ENCODE results near the gene GPR152.

The GPR152 gene

DNA sequence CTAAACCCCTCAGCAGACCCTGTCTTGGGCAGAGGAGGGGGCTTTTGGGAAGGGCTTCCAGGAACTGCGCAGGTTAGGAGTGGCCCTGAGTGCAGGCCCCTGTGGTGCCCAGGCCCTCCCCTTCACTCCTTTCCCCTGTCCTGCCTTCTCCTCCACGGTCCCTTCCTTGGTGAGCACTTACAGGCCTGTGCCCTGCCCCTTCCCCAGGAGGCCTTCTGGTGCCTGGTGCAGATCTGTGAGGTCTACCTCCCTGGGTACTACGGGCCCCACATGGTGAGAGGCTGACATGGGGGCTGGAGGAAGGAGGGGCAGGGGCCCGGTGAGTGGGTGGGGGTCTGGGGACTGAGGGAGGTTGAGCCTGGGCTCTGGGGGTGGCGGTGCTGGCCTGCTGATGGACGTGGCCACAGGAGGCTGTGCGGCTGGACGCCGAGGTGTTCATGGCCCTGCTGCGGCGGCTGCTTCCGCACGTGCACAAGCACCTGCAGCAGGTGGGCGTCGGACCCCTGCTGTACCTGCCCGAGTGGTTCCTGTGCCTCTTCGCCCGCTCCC, 46.0 kb downstream of the GPR152 start:
- Histone ChIP-seq H3K4me3 (ENCODE audit: low read length) (no peak overlapping the region), H3K9me2 (replicated peaks; ENCODE audit: insufficient read depth, low read length) (no peaks in the 10 kb centered on the region), H3K4me1 (ENCODE audit: low read length) (peaks cover 26% of the 10 kb centered on the region), H3K27ac (ENCODE audit: low read length) (no peak overlapping the region), H3K9me3 (replicated peaks; ENCODE audit: insufficient read depth, low read length) (no peaks in the 10 kb centered on the region), H2AFZ (ENCODE audit: low read length) (no peak overlapping the region), H3K9ac (ENCODE audit: low read length) (no peak overlapping the region), H3K36me3 (replicated peaks; ENCODE audit: insufficient read depth, low read length) (no peaks in the 10 kb centered on the region), H4K20me1 (ENCODE audit: insufficient read depth, low read length) (no peaks in the 10 kb centered on the region), H3K79me2 (ENCODE audit: low read length) (no peaks in the 10 kb centered on the region), H3F3A (ENCODE audit: insufficient read depth, low read length) (no peaks in the 10 kb centered on the region; the same call in 1 of the 2 replicates), H3K27me3 (replicated peaks; ENCODE audit: insufficient read depth, low read length) (no peaks in the 10 kb centered on the region), H3K4me2 (ENCODE audit: low read depth, low read length) (no peak overlapping the region)
- no peak for TF ChIP-seq EZH2phosphoT487 (IDR thresholded peaks at IDR 0.05; ENCODE audit: low read length)
- TF ChIP-seq EZH2 (optimal IDR thresholded peaks at IDR 0.05; ENCODE audit: low read depth, low read length), result no peak
- TF ChIP-seq, protein P1, sequence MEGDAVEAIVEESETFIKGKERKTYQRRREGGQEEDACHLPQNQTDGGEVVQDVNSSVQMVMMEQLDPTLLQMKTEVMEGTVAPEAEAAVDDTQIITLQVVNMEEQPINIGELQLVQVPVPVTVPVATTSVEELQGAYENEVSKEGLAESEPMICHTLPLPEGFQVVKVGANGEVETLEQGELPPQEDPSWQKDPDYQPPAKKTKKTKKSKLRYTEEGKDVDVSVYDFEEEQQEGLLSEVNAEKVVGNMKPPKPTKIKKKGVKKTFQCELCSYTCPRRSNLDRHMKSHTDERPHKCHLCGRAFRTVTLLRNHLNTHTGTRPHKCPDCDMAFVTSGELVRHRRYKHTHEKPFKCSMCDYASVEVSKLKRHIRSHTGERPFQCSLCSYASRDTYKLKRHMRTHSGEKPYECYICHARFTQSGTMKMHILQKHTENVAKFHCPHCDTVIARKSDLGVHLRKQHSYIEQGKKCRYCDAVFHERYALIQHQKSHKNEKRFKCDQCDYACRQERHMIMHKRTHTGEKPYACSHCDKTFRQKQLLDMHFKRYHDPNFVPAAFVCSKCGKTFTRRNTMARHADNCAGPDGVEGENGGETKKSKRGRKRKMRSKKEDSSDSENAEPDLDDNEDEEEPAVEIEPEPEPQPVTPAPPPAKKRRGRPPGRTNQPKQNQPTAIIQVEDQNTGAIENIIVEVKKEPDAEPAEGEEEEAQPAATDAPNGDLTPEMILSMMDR (IDR thresholded peaks at IDR 0.05; ENCODE audit: low read length), result no peak
- DNase-seq, result no peak

DNA sequence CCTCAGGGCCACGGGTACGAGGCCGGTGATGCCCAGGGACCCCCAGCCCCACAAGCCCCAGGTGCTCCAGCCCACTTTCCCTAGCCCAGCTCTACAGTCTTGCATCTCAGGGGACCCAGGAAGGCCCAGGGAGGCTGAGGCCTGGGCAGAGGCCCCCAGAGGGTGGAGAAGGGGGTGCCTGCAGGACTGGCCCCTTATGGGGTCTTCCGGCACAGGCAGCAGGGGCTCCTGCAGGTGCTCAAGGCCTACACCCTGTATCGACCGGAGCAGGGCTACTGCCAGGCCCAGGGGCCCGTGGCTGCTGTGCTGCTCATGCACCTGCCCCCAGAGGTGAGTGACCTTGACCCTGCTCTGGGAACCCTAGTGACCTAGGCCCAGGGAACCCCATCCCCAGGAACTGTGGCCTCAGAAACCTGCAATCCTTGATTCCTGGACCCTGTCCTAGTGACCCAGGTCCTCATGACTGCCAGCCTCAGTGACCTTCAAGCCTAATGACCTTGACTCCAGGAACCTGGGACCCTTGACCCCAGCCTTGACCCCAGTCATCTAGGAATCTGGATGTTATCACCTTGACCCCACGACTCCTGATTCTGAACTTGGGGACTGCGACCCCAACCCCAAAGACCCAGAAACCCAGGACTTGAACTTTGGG, 46.7 kb downstream of the GPR152 start:
- H3K4me3 ChIP-seq (ENCODE audit: low read length), result no peak overlapping the region
- no peaks in the 10 kb centered on the region for H3K9me3 ChIP-seq (replicated peaks; ENCODE audit: insufficient read depth, low read length)
- H3K27me3 ChIP-seq (replicated peaks; ENCODE audit: insufficient read depth, low read length), result no peaks in the 10 kb centered on the region
- H3K27ac ChIP-seq (ENCODE audit: low read length), result no peak overlapping the region
- peaks cover 6% of the 10 kb centered on the region for H3K79me2 ChIP-seq (ENCODE audit: low read length)
- H3K4me1 ChIP-seq (ENCODE audit: low read length), result peaks cover 26% of the 10 kb centered on the region
- DNase-seq, result no peak
- no peak overlapping the region for H3K4me2 ChIP-seq (ENCODE audit: low read depth, low read length)
- H3K9me2 ChIP-seq (replicated peaks; ENCODE audit: insufficient read depth, low read length), result no peaks in the 10 kb centered on the region
- TF ChIP-seq EZH2 (optimal IDR thresholded peaks at IDR 0.05; ENCODE audit: low read depth, low read length) (no peak), EZH2phosphoT487 (IDR thresholded peaks at IDR 0.05; ENCODE audit: low read length) (no peak)
- TF ChIP-seq, protein P1 (IDR thresholded peaks at IDR 0.05; ENCODE audit: low read length), result no peak
- H3K36me3 ChIP-seq (replicated peaks; ENCODE audit: insufficient read depth, low read length), result no peaks in the 10 kb centered on the region
- H3K9ac ChIP-seq (ENCODE audit: low read length), result no peak overlapping the region
- no peaks in the 10 kb centered on the region; the same call in 1 of the 2 replicates for H3F3A ChIP-seq (ENCODE audit: insufficient read depth, low read length)
- H2AFZ ChIP-seq (ENCODE audit: low read length), result no peak overlapping the region
- H4K20me1 ChIP-seq (ENCODE audit: insufficient read depth, low read length), result no peaks in the 10 kb centered on the region

DNA sequence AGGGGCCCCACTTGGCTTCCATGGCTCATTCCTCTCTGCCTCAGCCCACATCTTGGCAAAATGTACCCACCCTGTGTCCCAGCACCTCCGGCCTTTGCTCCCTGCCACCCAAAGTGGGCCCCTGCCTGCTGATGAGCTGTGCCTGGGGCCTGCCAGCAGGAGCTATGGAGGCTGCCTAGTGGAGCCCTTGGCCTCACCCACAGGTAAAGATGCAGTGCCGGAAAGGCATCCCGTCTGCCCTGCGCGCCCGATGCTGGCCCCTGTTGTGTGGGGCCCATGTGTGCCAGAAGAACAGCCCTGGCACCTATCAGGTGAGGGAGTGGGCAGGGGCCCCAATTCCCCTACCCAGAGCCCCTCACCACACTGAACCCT, 47.3 kb downstream of the GPR152 start:
- H4K20me1 ChIP-seq (ENCODE audit: insufficient read depth, low read length), result no peaks in the 10 kb centered on the region
- H3K4me3 ChIP-seq (ENCODE audit: low read length), result no peak overlapping the region

More for the DNA sequence above, 47.3 kb downstream of the GPR152 start:
- H3K4me2 ChIP-seq (ENCODE audit: low read depth, low read length), result no peak overlapping the region
- H3K9me3 ChIP-seq (replicated peaks; ENCODE audit: insufficient read depth, low read length), result no peaks in the 10 kb centered on the region
- no peaks in the 10 kb centered on the region for H3K9me2 ChIP-seq (replicated peaks; ENCODE audit: insufficient read depth, low read length)
- peaks cover 13% of the 10 kb centered on the region for H3K79me2 ChIP-seq (ENCODE audit: low read length)
- no peak overlapping the region for H3K27ac ChIP-seq (ENCODE audit: low read length)
- peaks cover 1% of the 10 kb centered on the region; the same call in 1 of the 2 replicates for H3F3A ChIP-seq (ENCODE audit: insufficient read depth, low read length)
- peaks cover 30% of the 10 kb centered on the region for H3K4me1 ChIP-seq (ENCODE audit: low read length)
- no peaks in the 10 kb centered on the region for H3K27me3 ChIP-seq (replicated peaks; ENCODE audit: insufficient read depth, low read length)
- no peaks in the 10 kb centered on the region for H3K36me3 ChIP-seq (replicated peaks; ENCODE audit: insufficient read depth, low read length)
- no peak overlapping the region for H3K9ac ChIP-seq (ENCODE audit: low read length)
- TF ChIP-seq EZH2 (optimal IDR thresholded peaks at IDR 0.05; ENCODE audit: low read depth, low read length) (no peak), EZH2phosphoT487 (IDR thresholded peaks at IDR 0.05; ENCODE audit: low read length) (no peak)
- TF ChIP-seq, protein P1 (IDR thresholded peaks at IDR 0.05; ENCODE audit: low read length), result no peak
- no peak for DNase-seq
- H2AFZ ChIP-seq (ENCODE audit: low read length), result no peak overlapping the region
